Glomerular visceral epithelial cell (primary cell): Measurements from ENCODE around the gene NR2F1-AS1.
A peak's percentile ranks its signal among the peaks of the same experiment; 100 is the strongest.

Experiments
- DNase-seq: peaks from one replicate; pipeline ENCODE4 v3.0.0-alpha.2; 2016; ENCODE audit errors: extremely low spot score

NR2F1-AS1 gene

DNA sequence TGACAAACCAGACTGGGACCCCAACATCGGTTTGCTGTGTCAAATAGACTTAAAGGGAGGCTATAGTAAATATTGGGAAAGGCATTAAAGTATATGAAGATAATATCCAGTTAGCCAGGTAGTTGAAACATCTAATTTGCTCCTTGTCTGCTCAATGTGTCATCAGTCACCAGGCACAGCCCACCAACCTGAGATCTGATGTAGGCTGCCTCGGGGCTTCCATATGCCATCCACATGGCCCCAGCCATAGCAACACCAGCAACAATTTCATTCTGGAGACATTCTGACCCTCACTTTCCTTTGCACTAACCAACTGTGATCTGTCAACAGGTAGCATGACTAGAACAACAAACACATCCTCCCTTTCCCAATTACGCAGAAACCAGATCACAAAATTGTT, 196.0 kb downstream of the NR2F1-AS1 start:
- DNase-seq, result no peak

- DNase-seq, result no peak
These were observed 197.0 kb downstream of the NR2F1-AS1 start for GRCh38 chr5:93384026-93384425.

- no peak for DNase-seq
These were observed 198.7 kb downstream of the NR2F1-AS1 start for GRCh38 chr5:93382188-93382825.

DNA sequence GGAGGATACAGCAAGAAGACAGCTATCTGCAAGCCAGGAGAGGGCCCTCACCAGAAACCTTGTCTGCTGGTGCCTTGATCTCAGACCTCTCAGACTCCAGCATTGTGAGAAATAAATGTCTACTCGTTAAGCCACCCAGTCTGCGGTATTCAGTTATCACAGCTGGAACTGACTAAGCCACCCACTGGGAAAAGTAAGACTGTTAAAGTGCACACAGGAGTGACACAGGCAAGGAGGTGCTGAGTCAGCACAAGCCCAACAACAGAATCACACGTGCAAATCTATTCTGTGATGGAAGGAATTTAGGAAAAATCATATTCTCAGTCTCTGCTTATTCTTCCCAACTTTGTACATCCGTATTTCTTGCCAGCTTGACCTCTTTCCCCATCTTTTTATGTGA, 200.0 kb downstream of the NR2F1-AS1 start:
- no peak for DNase-seq

GRCh38 chr5:93378073-93378472, 202.9 kb downstream of the NR2F1-AS1 start:
- DNase-seq, result peak; percentile 13

GRCh38 chr5:93371893-93372292, 209.1 kb downstream of the NR2F1-AS1 start:
- DNase-seq, result no peak

DNA sequence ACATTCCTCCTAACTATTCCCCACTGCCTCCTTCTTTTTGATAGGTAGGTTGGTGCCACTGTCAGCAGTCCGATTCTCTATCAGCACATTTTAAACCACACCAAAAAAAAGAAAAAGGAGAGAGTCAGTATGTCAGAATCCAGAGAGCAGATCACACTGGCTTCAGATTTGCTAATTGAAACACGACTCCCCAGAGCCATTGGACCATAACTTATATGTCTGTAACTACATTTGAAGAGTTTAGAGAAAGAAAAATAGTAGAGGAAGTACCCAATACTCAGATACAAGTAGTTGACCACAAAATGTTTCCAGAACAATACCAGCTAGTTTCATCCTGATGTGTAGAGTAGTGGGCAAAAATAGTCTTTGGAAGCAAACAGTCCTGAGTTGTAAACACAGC, 216.6 kb downstream of the NR2F1-AS1 start:
- DNase-seq, result no peak

GRCh38 chr5:93360436-93361088, 220.5 kb downstream of the NR2F1-AS1 start:
- no peak for DNase-seq

- DNase-seq, result no peak
These were observed 221.1 kb downstream of the NR2F1-AS1 start for GRCh38 chr5:93359960-93360305.
